Muscle layer of colon (tissue), 2 donors: ENCODE measurements around the gene SYPL1.
A peak's percentile ranks its signal among the peaks of the same experiment; 100 is the strongest.

Experiments
- H3K27ac ChIP-seq: one replicate; pipeline ENCODE4 v1.7.0; 2013; ENCODE audit warnings: low read depth, mild to moderate bottlenecking, low read length, moderate library complexity
- H3K27me3 ChIP-seq, 2 donors: one replicate each; pipeline ENCODE4 v1.7.0; 2013; ENCODE audit warnings: low read length in 2 of 2, mild to moderate bottlenecking in 2 of 2; ENCODE audit not compliant: insufficient read depth in 2 of 2, control insufficient read depth in 1 of 2
- H3K36me3 ChIP-seq: one replicate; pipeline ENCODE4 v1.7.0; 2013; ENCODE audit warnings: mild to moderate bottlenecking, low read length; ENCODE audit not compliant: insufficient read depth
- H3K4me1 ChIP-seq: one replicate; pipeline ENCODE4 v1.7.0; 2013; ENCODE audit warnings: mild to moderate bottlenecking, low read length; ENCODE audit not compliant: insufficient read depth
- H3K4me3 ChIP-seq, 2 donors: one replicate each; pipeline ENCODE4 v1.7.0; 2013; ENCODE audit warnings: low read length in 2 of 2, low read depth in 1 of 2, mild to moderate bottlenecking in 1 of 2, moderate library complexity in 1 of 2
- H3K9ac ChIP-seq: one replicate; pipeline ENCODE4 v1.7.0; 2013; ENCODE audit warnings: low read length
- H3K9me3 ChIP-seq: one replicate; pipeline ENCODE4 v1.7.0; 2013; ENCODE audit warnings: mild to moderate bottlenecking, low read length
- donor health status: abdominal sarcoma.
- donor health status: Adenocarcinoma of cecum.

Gene SYPL1

GRCh38 chr7:106054971-106055532 lies 57.1 kb downstream of the SYPL1 start:
- Histone ChIP-seq H3K27me3 (no peaks in the 10 kb centered on the region), H3K4me3 (no peak overlapping the region), H3K27ac (no peak overlapping the region), H3K36me3 (no peaks in the 10 kb centered on the region), H3K9ac (no peak overlapping the region), H3K4me1 (peaks cover 44% of the 10 kb centered on the region), H3K9me3 (no peaks in the 10 kb centered on the region)

- H3K9ac ChIP-seq = no peak overlapping the region
- H3K27me3 ChIP-seq = no peaks in the 10 kb centered on the region
These were observed 57.8 kb downstream of the SYPL1 start for GRCh38 chr7:106054156-106054910.

DNA sequence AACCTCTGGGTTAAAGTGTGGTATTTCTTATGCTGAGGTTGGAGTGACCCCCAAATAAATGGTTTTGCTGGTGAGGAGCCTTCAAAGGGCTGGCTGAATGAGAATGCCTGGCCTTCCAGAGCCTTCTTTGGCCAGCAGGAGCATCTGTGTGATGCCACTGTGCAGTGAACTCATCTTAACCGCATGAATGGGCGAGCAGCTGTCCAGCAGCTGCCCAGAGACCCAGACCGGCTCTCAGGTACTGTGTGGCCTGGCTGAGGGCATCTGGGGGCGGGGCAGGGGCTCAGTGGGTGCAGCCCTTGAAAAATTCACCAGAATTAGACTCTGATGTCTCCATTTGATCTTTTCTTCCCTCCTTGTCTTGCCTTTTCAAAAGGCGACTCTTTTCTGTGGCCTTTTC lies 59.0 kb downstream of the SYPL1 start:
- no peak overlapping the region for H3K9ac ChIP-seq
- H3K36me3 ChIP-seq = no peaks in the 10 kb centered on the region
- peaks cover 36% of the 10 kb centered on the region for H3K4me1 ChIP-seq
- no peak overlapping the region for H3K27ac ChIP-seq
- H3K4me3 ChIP-seq = no peak overlapping the region
- no peaks in the 10 kb centered on the region for H3K9me3 ChIP-seq
- H3K27me3 ChIP-seq = no peaks in the 10 kb centered on the region

More at GRCh38 chr7:106054156-106054910, 57.8 kb downstream of the SYPL1 start:
- Histone ChIP-seq H3K9me3 (no peaks in the 10 kb centered on the region), H3K27ac (no peak overlapping the region), H3K4me3 (no peak overlapping the region), H3K4me1 (peaks cover 48% of the 10 kb centered on the region), H3K36me3 (no peaks in the 10 kb centered on the region)

GRCh38 chr7:106052681-106053080 lies 59.4 kb downstream of the SYPL1 start:
- H3K36me3 ChIP-seq = no peaks in the 10 kb centered on the region
- H3K27ac ChIP-seq = no peak overlapping the region
- H3K9me3 ChIP-seq = no peaks in the 10 kb centered on the region
- H3K4me3 ChIP-seq = no peak overlapping the region
- H3K4me1 ChIP-seq = peaks cover 32% of the 10 kb centered on the region
- H3K9ac ChIP-seq = no peak overlapping the region
- H3K27me3 ChIP-seq = no peaks in the 10 kb centered on the region

- Histone ChIP-seq H3K4me3 (peak overlapping the region in 1 of 2 donors; percentile 40), H3K4me1 (peaks cover 21% of the 10 kb centered on the region), H3K36me3 (no peaks in the 10 kb centered on the region), H3K27me3 (no peaks in the 10 kb centered on the region), H3K9ac (no peak overlapping the region), H3K27ac (peak overlapping the region; percentile 41), H3K9me3 (no peaks in the 10 kb centered on the region)
These were observed 61.4 kb downstream of the SYPL1 start for GRCh38 chr7:106050746-106051117.

- no peaks in the 10 kb centered on the region for H3K27me3 ChIP-seq
- no peaks in the 10 kb centered on the region for H3K36me3 ChIP-seq
- H3K9ac ChIP-seq = no peak overlapping the region
- no peaks in the 10 kb centered on the region for H3K9me3 ChIP-seq
- no peak overlapping the region for H3K4me3 ChIP-seq
- H3K27ac ChIP-seq = peak overlapping the region; percentile 41
- H3K4me1 ChIP-seq = peaks cover 21% of the 10 kb centered on the region
These were observed 61.9 kb downstream of the SYPL1 start for GRCh38 chr7:106050002-106050745.

- Histone ChIP-seq H3K4me1 (peaks cover 21% of the 10 kb centered on the region), H3K27me3 (no peaks in the 10 kb centered on the region), H3K36me3 (no peaks in the 10 kb centered on the region), H3K4me3 (no peak overlapping the region), H3K9ac (no peak overlapping the region), H3K27ac (no peak overlapping the region), H3K9me3 (no peaks in the 10 kb centered on the region)
These were observed 62.9 kb downstream of the SYPL1 start for GRCh38 chr7:106049139-106049752.

DNA sequence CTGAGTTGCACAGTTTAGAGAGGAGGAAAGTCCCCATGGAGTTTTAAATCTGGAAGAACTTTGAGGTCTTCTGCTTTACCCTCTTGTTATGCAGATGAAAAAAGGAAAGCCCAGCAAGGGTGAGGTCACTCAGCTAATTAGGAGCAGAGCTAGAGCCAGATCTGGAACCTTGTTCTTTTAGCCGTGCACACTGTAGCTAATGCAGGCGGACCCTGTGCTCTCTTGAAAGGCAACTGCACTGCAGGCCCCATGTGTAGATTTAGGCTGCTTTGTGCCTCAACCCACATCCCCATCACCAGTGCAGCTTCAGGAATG lies 63.4 kb downstream of the SYPL1 start:
- Histone ChIP-seq H3K36me3 (no peaks in the 10 kb centered on the region), H3K9ac (no peak overlapping the region), H3K27me3 (no peaks in the 10 kb centered on the region), H3K9me3 (no peaks in the 10 kb centered on the region), H3K4me1 (peaks cover 21% of the 10 kb centered on the region), H3K4me3 (no peak overlapping the region), H3K27ac (no peak overlapping the region)

DNA sequence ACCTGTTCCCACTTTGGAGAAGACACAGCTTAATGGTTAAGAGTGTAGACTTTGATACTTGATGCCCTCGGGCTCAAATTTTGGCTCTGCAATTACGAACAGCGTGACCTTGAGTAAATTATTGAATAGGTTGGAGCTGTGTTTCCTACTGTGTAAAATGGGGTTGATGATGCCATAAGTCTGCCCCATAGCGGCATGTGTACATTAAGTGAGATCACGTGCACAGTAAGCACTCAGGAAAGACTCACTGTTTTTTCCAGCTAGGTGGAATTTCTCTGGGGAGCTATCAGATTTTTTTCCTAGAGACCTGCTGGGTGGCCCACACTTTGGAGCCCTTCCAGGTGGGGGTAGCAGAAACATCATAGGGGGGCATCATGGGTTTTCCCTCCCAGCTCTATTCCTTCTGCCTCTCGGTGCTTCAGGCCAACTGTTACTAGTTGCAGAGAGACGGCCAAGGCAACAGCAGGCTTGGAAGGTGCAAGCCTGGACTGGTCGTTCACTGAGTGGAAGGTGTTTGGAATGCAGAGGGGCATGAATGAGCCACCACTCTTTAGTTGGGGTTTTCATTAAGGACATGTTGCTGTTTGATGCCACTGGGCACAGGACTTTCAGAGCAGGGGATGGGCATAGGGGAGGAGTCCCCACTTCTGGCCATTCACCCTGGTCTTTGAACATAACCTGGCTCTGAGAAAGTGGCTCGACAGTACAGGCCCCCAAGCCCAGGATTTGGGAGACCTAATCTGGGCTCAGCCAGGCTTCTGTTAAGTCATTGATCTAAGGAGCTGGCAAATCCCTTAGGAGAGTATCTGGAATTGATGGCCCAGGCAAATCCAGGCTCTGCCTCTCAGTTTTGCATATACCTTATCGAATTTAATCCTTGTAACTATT lies 64.0 kb downstream of the SYPL1 start:
- no peak overlapping the region for H3K27ac ChIP-seq
- no peak overlapping the region for H3K9ac ChIP-seq
- H3K27me3 ChIP-seq = no peaks in the 10 kb centered on the region
- no peak overlapping the region for H3K4me3 ChIP-seq
- no peaks in the 10 kb centered on the region for H3K9me3 ChIP-seq
- H3K4me1 ChIP-seq = peaks cover 21% of the 10 kb centered on the region
- no peaks in the 10 kb centered on the region for H3K36me3 ChIP-seq

GRCh38 chr7:106047184-106047583 lies 64.9 kb downstream of the SYPL1 start:
- no peaks in the 10 kb centered on the region for H3K27me3 ChIP-seq
- peaks cover 28% of the 10 kb centered on the region for H3K4me1 ChIP-seq
- no peaks in the 10 kb centered on the region for H3K36me3 ChIP-seq
- no peak overlapping the region for H3K9ac ChIP-seq
- H3K27ac ChIP-seq = no peak overlapping the region
- H3K4me3 ChIP-seq = no peak overlapping the region
- H3K9me3 ChIP-seq = no peaks in the 10 kb centered on the region

- H3K9ac ChIP-seq = no peak overlapping the region
- no peaks in the 10 kb centered on the region for H3K27me3 ChIP-seq
These were observed 66.5 kb downstream of the SYPL1 start for GRCh38 chr7:106045586-106045985.

More at GRCh38 chr7:106045586-106045985, 66.5 kb downstream of the SYPL1 start:
- Histone ChIP-seq H3K36me3 (no peaks in the 10 kb centered on the region), H3K9me3 (no peaks in the 10 kb centered on the region), H3K27ac (no peak overlapping the region), H3K4me3 (no peak overlapping the region), H3K4me1 (peaks cover 26% of the 10 kb centered on the region)
